Left renal cortex interstitium (tissue), 4 donors: ENCODE results near the gene RETREG2. TPM values are rescaled to one million over a fixed set of nuclear protein-coding genes. Genes with fewer than 3 reads are reported as not detected.

Experiments used
- DNase-seq, 4 donors: peaks; one replicate each; pipeline ENCODE4 v3.0.0-alpha.2; 2013; ENCODE audit warnings: low read depth in 4 of 4, low spot score in 2 of 4, missing footprints in 1 of 4
- polyA plus RNA-seq, 4 donors: library from polyadenylated mRNA; unstranded; fragments of 120-200 nt; gene quantifications; one replicate each; pipeline ENCODE4 v1.2.1, GENCODE V29; 2013; ENCODE audit not compliant: insufficient read length in 4 of 4

Gene RETREG2
- polyA plus RNA-seq, 4 donors, result 106 to 125 (median 120) TPM

- no peak for DNase-seq
These were observed 52.0 kb downstream of the RETREG2 start for GRCh38 chr2:219230059-219230540.

GRCh38 chr2:219234331-219234730 lies 56.3 kb downstream of the RETREG2 start:
- no peak for DNase-seq

Other genes with a start within 250 kb of the RETREG2 start
- gene CDK5R2, start 218.6 kb upstream of the RETREG2 start, polyA plus RNA-seq, result under 1 TPM in 2 of 4 donors, not detected in 2; 0.06 to 0.13 TPM
- under 1 TPM in 1 of 4 donors, not detected in 3; 0.13 TPM for gene FEV, start 193.1 kb upstream of the RETREG2 start, polyA plus RNA-seq
- not detected for gene CRYBA2, start 184.9 kb upstream of the RETREG2 start, polyA plus RNA-seq
- under 1 TPM; 0.24 to 0.73 (median 0.34) TPM for gene CFAP65, start 136.8 kb upstream of the RETREG2 start, polyA plus RNA-seq
- gene IHH, start 117.4 kb upstream of the RETREG2 start, polyA plus RNA-seq, result 1 to 10 TPM; 1.7 to 2.7 (median 1.8) TPM
- gene NHEJ1, start 17.5 kb upstream of the RETREG2 start, polyA plus RNA-seq, result 10 to 100 TPM; 17.5 to 20.3 (median 19.8) TPM
- gene SLC23A3, start 8.2 kb upstream of the RETREG2 start, polyA plus RNA-seq, result 10 to 100 TPM; 10.8 to 30.1 (median 20.6) TPM
- gene CNPPD1, start 1.4 kb upstream of the RETREG2 start, polyA plus RNA-seq, result 10 to 100 TPM; 61.9 to 75.0 (median 65.2) TPM
- 10 to 100 TPM; 34.0 to 51.5 (median 43.8) TPM for gene ZFAND2B, start 28.5 kb downstream of the RETREG2 start, polyA plus RNA-seq
- gene ABCB6, start 40.7 kb downstream of the RETREG2 start, polyA plus RNA-seq, result 10 to 100 TPM; 34.8 to 50.4 (median 35.0) TPM
- gene ATG9A, start 51.4 kb downstream of the RETREG2 start, polyA plus RNA-seq, result 10 to 100 TPM; 39.7 to 46.4 (median 42.8) TPM
- gene ANKZF1, start 51.5 kb downstream of the RETREG2 start, polyA plus RNA-seq, result 10 to 100 TPM; 36.0 to 86.5 (median 60.2) TPM
- 10 to 100 TPM; 16.5 to 24.9 (median 24.1) TPM for gene GLB1L, start 67.2 kb downstream of the RETREG2 start, polyA plus RNA-seq
- 10 to 100 TPM; 37.9 to 44.0 (median 41.0) TPM for gene STK16, start 67.2 kb downstream of the RETREG2 start, polyA plus RNA-seq
- under 1 TPM; 0.49 to 0.94 (median 0.86) TPM for gene TUBA4B, start 75.0 kb downstream of the RETREG2 start, polyA plus RNA-seq
- gene TUBA4A, start 75.6 kb downstream of the RETREG2 start, polyA plus RNA-seq, result 10 to 100 TPM; 31.7 to 39.1 (median 33.6) TPM
- 10 to 100 TPM; 68.5 to 91.1 (median 75.5) TPM for gene DNAJB2, start 101.1 kb downstream of the RETREG2 start, polyA plus RNA-seq
- under 1 TPM; 0.16 to 0.57 (median 0.22) TPM for gene PTPRN, start 131.1 kb downstream of the RETREG2 start, polyA plus RNA-seq
- not detected for gene RESP18, start 154.5 kb downstream of the RETREG2 start, polyA plus RNA-seq
- gene DNPEP, start 209.6 kb downstream of the RETREG2 start, polyA plus RNA-seq, result 10 to 100 TPM; 54.3 to 73.8 (median 69.2) TPM
- gene DES, start 240.1 kb downstream of the RETREG2 start, polyA plus RNA-seq, result 1 to 10 TPM; 7.4 to 9.3 (median 8.1) TPM